BJ (cell line): ENCODE measurements around the gene TMPO. TPM values are rescaled to one million over a fixed set of nuclear protein-coding genes. Genes with fewer than 3 reads are reported as not detected.
"Not testable (repeated sequence)": the region's sequence is repeated elsewhere in the genome, so short reads cannot be mapped to it uniquely, and the experiment has no call there.

Experiments used
- CTCF ChIA-PET: fragments of 350-600 bp; formaldehyde crosslinking; extraction: SDS; loops from one replicate; lab custom pipeline; 2021; ENCODE audit warnings: antibody characterized with exemption, inconsistent platforms; lab: Yijun Ruan, JAX
- POLR2A ChIA-PET: fragments of 300-600 bp; sonication (Branson Sonifier 250); formaldehyde crosslinking; extraction: SDS; loops from one replicate; lab custom pipeline; 2021; ENCODE audit warnings: antibody characterized with exemption; lab: Charles Lee
- DNase-seq: peaks from one replicate; pipeline ENCODE4 v3.0.0-alpha.2; 2011; ENCODE audit warnings: low read depth
- H3K27me3 ChIP-seq: 2 replicates; pipeline ENCODE4 v1.6.0; 2011; ENCODE audit warnings: low read length; ENCODE audit not compliant: control insufficient read depth, insufficient read depth
- H3K36me3 ChIP-seq: 2 replicates; pipeline ENCODE4 v1.5.1; 2011; ENCODE audit warnings: low read length; ENCODE audit not compliant: control insufficient read depth, insufficient read depth
- H3K4me3 ChIP-seq: 2 replicates; pipeline ENCODE4 v1.5.1; 2011; ENCODE audit warnings: low read depth, mild to moderate bottlenecking, control low read depth, low read length
- polyA plus RNA-seq: library from polyadenylated mRNA; depleted of rRNA; stranded (reverse); fragments of >200 nt; gene quantifications from 2 replicates; pipeline ENCODE4 v1.2.3, GENCODE V29; 2011; rRNA removed
- small RNA-seq: library from RNA; depleted of rRNA; stranded (forward); fragments of <200 nt; gene quantifications from one replicate; pipeline ENCODE3, GENCODE V24; 2012; ENCODE audit warnings: low replicate concordance, low read depth; ENCODE audit not compliant: insufficient read length
- TF ChIP-seq, protein P1 (sequence below): IDR thresholded peaks from 2 replicates; pipeline ENCODE4 v1.5.1; 2011; ENCODE audit warnings: low read depth, mild to moderate bottlenecking, control low read depth, inconsistent platforms, low read length, moderate library complexity; ENCODE audit not compliant: insufficient read depth

The TMPO gene
- polyA plus RNA-seq, 1 experiment: 22.7 TPM

DNA sequence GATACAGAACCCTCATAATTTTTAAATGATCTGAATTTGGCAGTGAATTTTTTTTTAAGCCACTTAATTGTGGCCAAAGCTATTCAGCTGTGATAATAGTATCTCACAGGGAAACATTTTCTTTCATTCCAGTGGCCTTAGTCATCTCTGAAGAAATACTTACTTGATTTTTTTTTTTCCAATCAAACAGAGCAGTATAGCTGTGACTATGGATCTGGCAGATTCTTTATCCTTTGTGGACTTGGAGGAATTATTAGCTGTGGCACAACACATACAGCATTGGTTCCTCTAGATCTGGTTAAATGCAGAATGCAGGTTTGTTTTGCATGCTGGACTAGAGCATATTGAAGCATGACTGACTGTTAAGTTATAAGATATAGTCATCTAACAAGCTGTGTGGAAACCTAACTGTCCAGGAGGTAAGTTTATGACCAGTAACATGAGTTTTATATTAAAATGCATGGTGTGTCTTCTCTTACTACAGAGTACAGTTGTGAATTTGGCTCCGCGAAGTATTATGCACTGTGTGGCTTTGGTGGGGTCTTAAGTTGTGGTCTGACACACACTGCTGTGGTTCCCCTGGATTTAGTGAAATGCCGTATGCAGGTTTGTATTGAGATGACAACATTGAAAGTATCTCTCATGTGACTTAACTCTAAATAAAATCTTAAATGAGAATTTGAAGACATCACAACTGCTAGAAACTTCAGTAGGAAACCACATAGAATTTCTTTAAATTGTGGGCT, 80.0 kb downstream of the TMPO start:
- peaks cover 10% of the 10 kb centered on the region for H3K36me3 ChIP-seq
- H3K27me3 ChIP-seq: no peaks in the 10 kb centered on the region
- DNase-seq: no peak
- ChIA-PET CTCF (interaction anchor here (0.7 to 2.6 kb wide), 6 partner anchors 10 to 56 kb away, joined by 3 to 9 read pairs (median 4); no protein-coding TSS in a partner anchor), POLR2A (interaction anchor here (0.9 kb wide), 1 partner anchor 49 kb away, joined by 10 read pairs; the partner anchor contains the start of genes APAF1 and IKBIP)
- TF ChIP-seq, protein P1, sequence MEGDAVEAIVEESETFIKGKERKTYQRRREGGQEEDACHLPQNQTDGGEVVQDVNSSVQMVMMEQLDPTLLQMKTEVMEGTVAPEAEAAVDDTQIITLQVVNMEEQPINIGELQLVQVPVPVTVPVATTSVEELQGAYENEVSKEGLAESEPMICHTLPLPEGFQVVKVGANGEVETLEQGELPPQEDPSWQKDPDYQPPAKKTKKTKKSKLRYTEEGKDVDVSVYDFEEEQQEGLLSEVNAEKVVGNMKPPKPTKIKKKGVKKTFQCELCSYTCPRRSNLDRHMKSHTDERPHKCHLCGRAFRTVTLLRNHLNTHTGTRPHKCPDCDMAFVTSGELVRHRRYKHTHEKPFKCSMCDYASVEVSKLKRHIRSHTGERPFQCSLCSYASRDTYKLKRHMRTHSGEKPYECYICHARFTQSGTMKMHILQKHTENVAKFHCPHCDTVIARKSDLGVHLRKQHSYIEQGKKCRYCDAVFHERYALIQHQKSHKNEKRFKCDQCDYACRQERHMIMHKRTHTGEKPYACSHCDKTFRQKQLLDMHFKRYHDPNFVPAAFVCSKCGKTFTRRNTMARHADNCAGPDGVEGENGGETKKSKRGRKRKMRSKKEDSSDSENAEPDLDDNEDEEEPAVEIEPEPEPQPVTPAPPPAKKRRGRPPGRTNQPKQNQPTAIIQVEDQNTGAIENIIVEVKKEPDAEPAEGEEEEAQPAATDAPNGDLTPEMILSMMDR: no peak
- H3K4me3 ChIP-seq: peak overlapping the region; percentile 93

DNA sequence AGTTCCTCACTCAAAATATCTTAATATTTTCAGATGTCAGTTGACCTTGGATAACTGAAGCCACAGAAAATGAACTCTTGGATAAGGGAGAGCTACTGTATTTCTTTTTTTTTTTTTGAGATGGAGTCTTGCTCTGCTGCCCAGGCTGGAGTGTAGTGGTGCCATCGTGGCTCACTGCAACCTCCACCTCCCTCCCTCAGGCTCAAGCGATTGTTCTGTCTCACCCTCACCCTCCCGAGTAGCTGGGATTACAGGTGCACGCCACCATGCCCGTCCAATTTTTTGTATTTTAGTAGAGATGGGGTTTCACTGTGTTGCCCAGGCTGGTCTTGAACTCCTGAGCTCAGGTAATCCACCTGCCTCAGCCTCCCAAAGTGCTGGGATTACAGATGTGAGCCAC, 81.9 kb downstream of the TMPO start:
- peaks cover 14% of the 10 kb centered on the region for H3K36me3 ChIP-seq
- H3K27me3 ChIP-seq, DNase-seq, H3K4me3 ChIP-seq, POLR2A ChIA-PET: not testable (repeated sequence)
- CTCF ChIA-PET: interaction anchor here (0.9 to 2.1 kb wide), 3 partner anchors 8 to 57 kb away, joined by 3 to 6 read pairs (median 5); no protein-coding TSS in a partner anchor

Small RNAs within 50 kb of the gene (small RNA-seq; reads per million reads assigned to genes)
- 13.3 reads per million, percentile 79 among the genes with 10 or more reads in this experiment for gene SNORA53

Other genes starting within 250 kb of the TMPO start
- 909 and 920 TPM in 2 replicates for gene SLC25A3, start 78.1 kb downstream of the TMPO start, polyA plus RNA-seq
- gene IKBIP, start 129.2 kb downstream of the TMPO start, polyA plus RNA-seq: 30.2 and 53.2 TPM in 2 replicates
- 6.0 and 8.8 TPM in 2 replicates for gene APAF1, start 129.7 kb downstream of the TMPO start, polyA plus RNA-seq